Liver (tissue), 9 donors: Measurements from ENCODE around the gene TMEM161B. TPM values are rescaled to one million over a fixed set of nuclear protein-coding genes. Genes with fewer than 3 reads are reported as not detected.

Source experiments
- DNase-seq: peaks from one replicate; pipeline ENCODE4 v3.0.0-alpha.2; 2017; ENCODE audit warnings: low spot score
- H3K27ac ChIP-seq, 2 donors: one replicate each; pipeline ENCODE4 v1.7.0; 2013; ENCODE audit warnings: inconsistent platforms in 2 of 2, low read length in 2 of 2, control low read depth in 1 of 2, low read depth in 1 of 2, mild to moderate bottlenecking in 1 of 2
- H3K27me3 ChIP-seq, 4 donors: one replicate each; pipeline versions ENCODE4 v1.6.1 to v1.7.0; 2013; ENCODE audit warnings: low read length in 3 of 4, inconsistent platforms in 1 of 4, mild to moderate bottlenecking in 1 of 4, moderate library complexity in 1 of 4; ENCODE audit not compliant: control insufficient read depth in 4 of 4, insufficient read depth in 4 of 4
- H3K36me3 ChIP-seq, 4 donors: one replicate each; pipeline versions ENCODE4 v1.6.1 to v1.7.0; 2013; ENCODE audit warnings: low read length in 3 of 4, mild to moderate bottlenecking in 3 of 4, low read depth in 1 of 4, moderate library complexity in 1 of 4; ENCODE audit not compliant: control insufficient read depth in 4 of 4, insufficient read depth in 3 of 4
- H3K4me1 ChIP-seq, 4 donors: one replicate each; pipeline versions ENCODE4 v1.6.1 to v1.7.0; 2013; ENCODE audit warnings: low read length in 3 of 4, mild to moderate bottlenecking in 3 of 4, moderate library complexity in 1 of 4; ENCODE audit not compliant: control insufficient read depth in 4 of 4, insufficient read depth in 4 of 4
- H3K4me3 ChIP-seq, 3 donors: one replicate each; pipeline versions ENCODE4 v1.6.1 to v1.7.0; 2013; ENCODE audit warnings: low read length in 3 of 3, control low read depth in 1 of 3, low read depth in 1 of 3, mild to moderate bottlenecking in 1 of 3
- H3K9ac ChIP-seq, 2 donors: one replicate each; pipeline ENCODE4 v1.7.0; 2013; ENCODE audit warnings: low read length in 2 of 2, mild to moderate bottlenecking in 2 of 2, moderate library complexity in 2 of 2, control low read depth in 1 of 2, low read depth in 1 of 2
- H3K9me3 ChIP-seq, 4 donors: one replicate each; pipeline versions ENCODE4 v1.6.1 to v1.7.0; 2013; ENCODE audit warnings: low read length in 3 of 4; ENCODE audit not compliant: control insufficient read depth in 4 of 4
- FOXA1 ChIP-seq: IDR thresholded peaks from 2 replicates; pipeline ENCODE4 v1.6.1; 2016; ENCODE audit warnings: antibody characterized with exemption
- HNF4A ChIP-seq, 2 donors: conservative IDR thresholded peaks; 2 replicates each; pipeline ENCODE4 v1.6.1; 2016; ENCODE audit warnings: antibody characterized with exemption in 2 of 2, mild to moderate bottlenecking in 2 of 2
- HNF4G ChIP-seq: IDR thresholded peaks from 2 replicates; pipeline ENCODE4 v1.6.1; 2016; ENCODE audit warnings: antibody characterized with exemption
- JUND ChIP-seq, 2 donors: IDR thresholded peaks; 2 replicates each; pipeline ENCODE4 v1.6.1; 2016; ENCODE audit warnings: antibody characterized with exemption in 2 of 2
- RAD21 ChIP-seq, 2 donors: IDR thresholded peaks; 2 replicates each; pipeline ENCODE4 v1.6.1; 2016; ENCODE audit warnings: antibody characterized with exemption in 2 of 2, mild to moderate bottlenecking in 2 of 2
- RXRA ChIP-seq, 2 donors: IDR thresholded peaks; 2 replicates each; pipeline ENCODE4 v1.6.1; 2017 to 2018; ENCODE audit warnings: antibody characterized with exemption in 2 of 2, mild to moderate bottlenecking in 1 of 2
- SP1 ChIP-seq: IDR thresholded peaks from 2 replicates; pipeline ENCODE4 v1.6.1; 2018; ENCODE audit warnings: antibody characterized with exemption, mild to moderate bottlenecking
- TAF1 ChIP-seq: conservative IDR thresholded peaks from 2 replicates; pipeline ENCODE4 v1.6.1; 2016; ENCODE audit warnings: antibody characterized with exemption, mild to moderate bottlenecking
- YY1 ChIP-seq: IDR thresholded peaks from 2 replicates; pipeline ENCODE4 v1.6.1; 2016; ENCODE audit warnings: antibody characterized with exemption, mild to moderate bottlenecking
- WGBS: extraction: QIAGEN DNeasy Blood & Tissue Kit; methylation state at CpG from one replicate; pipeline ENCODE4 v1.1.7; 2013; 5-methylcytosine and 5-hydroxymethylcytosine counted together
- polyA plus RNA-seq, 2 donors: library from polyadenylated mRNA; stranded (reverse) in 1 of 2; unstranded in 1 of 2; fragments of 200-250 nt in 1 of 2; fragments of >200 nt in 1 of 2; fragmentation: Nextera tagmentation in 1 of 2; extraction: Ambion mirVana in 1 of 2; gene quantifications; one replicate each; pipeline versions ENCODE4 v1.2.1 to v1.2.3, GENCODE V29; 2013 to 2015
- total RNA-seq, 2 donors: library from RNA; depleted of rRNA; stranded (reverse); fragments of >200 nt; gene quantifications; one replicate each; pipeline ENCODE4 v1.2.3, GENCODE V29; 2014
- TF ChIP-seq, protein P1 (sequence below): IDR thresholded peaks from 2 replicates; pipeline ENCODE4 v1.6.1; 2016; ENCODE audit warnings: antibody characterized with exemption
- TF ChIP-seq, protein P2 (sequence below): IDR thresholded peaks from 2 replicates; pipeline ENCODE4 v1.6.1; 2016; ENCODE audit warnings: antibody characterized with exemption, mild to moderate bottlenecking
- TF ChIP-seq, protein P3 (sequence below): fragments of 150-350 bp; IDR thresholded peaks from 2 replicates; pipeline ENCODE4 v1.5.1; 2017; ENCODE audit warnings: improper control_type of control experiment, low read depth, low read length; ENCODE audit not compliant: missing input control
- TF ChIP-seq, protein P4 (sequence below): IDR thresholded peaks from 2 replicates; pipeline ENCODE4 v1.6.1; 2016; ENCODE audit warnings: antibody characterized with exemption
- TF ChIP-seq, protein P5 (sequence below): IDR thresholded peaks from 2 replicates; pipeline ENCODE4 v1.6.1; 2016; ENCODE audit warnings: antibody characterized with exemption
- donor health status: healthy.
- donor health status: healthy.
- donor health status: healthy.
- donor health status: healthy.
- donor health status: healthy.

TMEM161B gene
- total and polyA plus RNA-seq, 4 donors = 3.9 to 14.2 (median 8.6) TPM

DNA sequence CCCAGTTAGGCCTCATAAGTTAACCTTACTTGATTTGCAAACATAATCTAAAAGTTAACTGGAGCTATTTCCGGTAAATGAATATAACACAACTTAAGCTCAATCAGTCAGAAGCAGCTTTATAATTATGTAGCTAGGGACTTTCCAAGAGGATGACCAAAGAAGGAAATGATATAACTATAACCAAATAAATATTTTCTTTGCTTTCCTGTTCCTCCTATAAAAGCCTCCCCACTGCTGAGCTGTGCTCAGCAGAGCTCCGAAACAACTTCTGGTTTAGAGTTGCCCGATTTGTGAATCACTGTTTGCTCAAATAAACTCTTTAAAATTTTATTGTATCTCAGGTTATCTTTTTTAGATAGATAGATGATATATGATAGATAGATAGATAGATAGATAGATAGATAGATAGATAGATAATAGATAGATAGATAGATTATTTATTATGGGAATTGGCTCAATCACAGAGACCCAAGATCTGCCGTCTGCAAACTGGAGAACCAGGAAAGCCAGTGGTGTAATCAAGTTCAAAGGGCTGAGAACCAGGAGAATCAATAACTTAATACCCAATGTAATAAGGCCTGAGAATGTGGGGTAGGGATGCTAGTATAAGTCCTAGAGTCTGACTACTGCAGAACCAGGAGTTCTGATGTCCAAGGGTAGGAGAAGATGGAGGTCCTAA, 19.3 kb upstream of the TMEM161B start (continued):
- TF ChIP-seq, protein P1, sequence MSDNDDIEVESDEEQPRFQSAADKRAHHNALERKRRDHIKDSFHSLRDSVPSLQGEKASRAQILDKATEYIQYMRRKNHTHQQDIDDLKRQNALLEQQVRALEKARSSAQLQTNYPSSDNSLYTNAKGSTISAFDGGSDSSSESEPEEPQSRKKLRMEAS = no peak

DNA sequence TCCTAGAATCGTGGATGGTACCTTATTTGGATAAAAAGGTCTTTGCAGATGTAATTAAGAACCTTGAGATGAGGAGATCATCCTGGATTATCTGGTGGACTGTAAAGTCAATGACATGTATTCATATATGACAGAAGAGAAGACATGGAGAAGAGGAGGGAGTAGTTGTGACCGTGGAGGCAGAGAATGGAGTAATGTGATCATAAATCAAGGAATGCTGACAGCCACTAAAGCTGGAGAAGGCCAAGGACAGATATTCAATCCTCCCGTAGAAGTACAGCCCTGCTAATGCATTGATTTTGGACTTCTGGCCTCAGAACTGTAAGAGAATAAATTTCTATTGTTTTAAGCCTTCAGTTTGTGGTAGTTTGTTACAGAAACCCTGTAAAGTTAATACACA, 18.7 kb upstream of the TMEM161B start:
- no peak for DNase-seq
- WGBS = 86% methylated on average over 3 of the region's 3 CpGs

DNA sequence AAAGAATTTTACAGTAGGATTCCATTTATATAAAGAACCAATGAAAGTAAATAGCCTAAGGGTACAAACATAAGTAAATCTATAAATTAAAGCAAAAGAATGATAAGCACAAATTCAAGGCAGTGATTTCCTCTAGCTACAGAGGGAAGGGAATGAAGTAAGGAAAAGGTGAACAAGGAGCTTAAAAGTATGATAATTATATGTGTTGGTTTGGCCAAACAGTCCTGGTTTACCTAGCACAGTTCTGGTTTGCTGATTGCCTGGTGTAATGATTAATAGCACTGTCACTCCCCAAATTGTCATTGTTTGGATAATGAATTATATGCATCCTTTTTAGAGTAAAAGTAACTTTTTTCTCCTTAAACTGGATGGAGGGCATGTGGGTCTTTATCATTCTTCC, 15.0 kb upstream of the TMEM161B start:
- no peak overlapping the region for H3K4me3 ChIP-seq
- TF ChIP-seq, protein P1 = no peak
- no peak for TF ChIP-seq HNF4A (conservative IDR thresholded peaks at IDR 0.05)
- TF ChIP-seq, protein P2, sequence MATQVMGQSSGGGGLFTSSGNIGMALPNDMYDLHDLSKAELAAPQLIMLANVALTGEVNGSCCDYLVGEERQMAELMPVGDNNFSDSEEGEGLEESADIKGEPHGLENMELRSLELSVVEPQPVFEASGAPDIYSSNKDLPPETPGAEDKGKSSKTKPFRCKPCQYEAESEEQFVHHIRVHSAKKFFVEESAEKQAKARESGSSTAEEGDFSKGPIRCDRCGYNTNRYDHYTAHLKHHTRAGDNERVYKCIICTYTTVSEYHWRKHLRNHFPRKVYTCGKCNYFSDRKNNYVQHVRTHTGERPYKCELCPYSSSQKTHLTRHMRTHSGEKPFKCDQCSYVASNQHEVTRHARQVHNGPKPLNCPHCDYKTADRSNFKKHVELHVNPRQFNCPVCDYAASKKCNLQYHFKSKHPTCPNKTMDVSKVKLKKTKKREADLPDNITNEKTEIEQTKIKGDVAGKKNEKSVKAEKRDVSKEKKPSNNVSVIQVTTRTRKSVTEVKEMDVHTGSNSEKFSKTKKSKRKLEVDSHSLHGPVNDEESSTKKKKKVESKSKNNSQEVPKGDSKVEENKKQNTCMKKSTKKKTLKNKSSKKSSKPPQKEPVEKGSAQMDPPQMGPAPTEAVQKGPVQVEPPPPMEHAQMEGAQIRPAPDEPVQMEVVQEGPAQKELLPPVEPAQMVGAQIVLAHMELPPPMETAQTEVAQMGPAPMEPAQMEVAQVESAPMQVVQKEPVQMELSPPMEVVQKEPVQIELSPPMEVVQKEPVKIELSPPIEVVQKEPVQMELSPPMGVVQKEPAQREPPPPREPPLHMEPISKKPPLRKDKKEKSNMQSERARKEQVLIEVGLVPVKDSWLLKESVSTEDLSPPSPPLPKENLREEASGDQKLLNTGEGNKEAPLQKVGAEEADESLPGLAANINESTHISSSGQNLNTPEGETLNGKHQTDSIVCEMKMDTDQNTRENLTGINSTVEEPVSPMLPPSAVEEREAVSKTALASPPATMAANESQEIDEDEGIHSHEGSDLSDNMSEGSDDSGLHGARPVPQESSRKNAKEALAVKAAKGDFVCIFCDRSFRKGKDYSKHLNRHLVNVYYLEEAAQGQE = no peak
- no peak for TF ChIP-seq SP1
- TF ChIP-seq TAF1 = no peak
- no peak for TF ChIP-seq RXRA (IDR thresholded peaks at IDR 0.05)
- TF ChIP-seq, protein P3, sequence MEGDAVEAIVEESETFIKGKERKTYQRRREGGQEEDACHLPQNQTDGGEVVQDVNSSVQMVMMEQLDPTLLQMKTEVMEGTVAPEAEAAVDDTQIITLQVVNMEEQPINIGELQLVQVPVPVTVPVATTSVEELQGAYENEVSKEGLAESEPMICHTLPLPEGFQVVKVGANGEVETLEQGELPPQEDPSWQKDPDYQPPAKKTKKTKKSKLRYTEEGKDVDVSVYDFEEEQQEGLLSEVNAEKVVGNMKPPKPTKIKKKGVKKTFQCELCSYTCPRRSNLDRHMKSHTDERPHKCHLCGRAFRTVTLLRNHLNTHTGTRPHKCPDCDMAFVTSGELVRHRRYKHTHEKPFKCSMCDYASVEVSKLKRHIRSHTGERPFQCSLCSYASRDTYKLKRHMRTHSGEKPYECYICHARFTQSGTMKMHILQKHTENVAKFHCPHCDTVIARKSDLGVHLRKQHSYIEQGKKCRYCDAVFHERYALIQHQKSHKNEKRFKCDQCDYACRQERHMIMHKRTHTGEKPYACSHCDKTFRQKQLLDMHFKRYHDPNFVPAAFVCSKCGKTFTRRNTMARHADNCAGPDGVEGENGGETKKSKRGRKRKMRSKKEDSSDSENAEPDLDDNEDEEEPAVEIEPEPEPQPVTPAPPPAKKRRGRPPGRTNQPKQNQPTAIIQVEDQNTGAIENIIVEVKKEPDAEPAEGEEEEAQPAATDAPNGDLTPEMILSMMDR = no peak
- TF ChIP-seq, protein P4, sequence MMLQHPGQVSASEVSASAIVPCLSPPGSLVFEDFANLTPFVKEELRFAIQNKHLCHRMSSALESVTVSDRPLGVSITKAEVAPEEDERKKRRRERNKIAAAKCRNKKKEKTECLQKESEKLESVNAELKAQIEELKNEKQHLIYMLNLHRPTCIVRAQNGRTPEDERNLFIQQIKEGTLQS = no peak
- TF ChIP-seq HNF4G = no peak
- TF ChIP-seq RAD21 (IDR thresholded peaks at IDR 0.05) = no peak
- TF ChIP-seq, protein P5, sequence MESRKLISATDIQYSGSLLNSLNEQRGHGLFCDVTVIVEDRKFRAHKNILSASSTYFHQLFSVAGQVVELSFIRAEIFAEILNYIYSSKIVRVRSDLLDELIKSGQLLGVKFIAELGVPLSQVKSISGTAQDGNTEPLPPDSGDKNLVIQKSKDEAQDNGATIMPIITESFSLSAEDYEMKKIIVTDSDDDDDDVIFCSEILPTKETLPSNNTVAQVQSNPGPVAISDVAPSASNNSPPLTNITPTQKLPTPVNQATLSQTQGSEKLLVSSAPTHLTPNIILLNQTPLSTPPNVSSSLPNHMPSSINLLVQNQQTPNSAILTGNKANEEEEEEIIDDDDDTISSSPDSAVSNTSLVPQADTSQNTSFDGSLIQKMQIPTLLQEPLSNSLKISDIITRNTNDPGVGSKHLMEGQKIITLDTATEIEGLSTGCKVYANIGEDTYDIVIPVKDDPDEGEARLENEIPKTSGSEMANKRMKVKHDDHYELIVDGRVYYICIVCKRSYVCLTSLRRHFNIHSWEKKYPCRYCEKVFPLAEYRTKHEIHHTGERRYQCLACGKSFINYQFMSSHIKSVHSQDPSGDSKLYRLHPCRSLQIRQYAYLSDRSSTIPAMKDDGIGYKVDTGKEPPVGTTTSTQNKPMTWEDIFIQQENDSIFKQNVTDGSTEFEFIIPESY = no peak
- TF ChIP-seq YY1 = no peak
- TF ChIP-seq FOXA1 = no peak
- H3K27me3 ChIP-seq = no peaks in the 10 kb centered on the region
- H3K36me3 ChIP-seq = peaks cover 0 to 4% (median 0%) of the 10 kb centered on the region in 4 donors
- no peak for DNase-seq
- no peak overlapping the region for H3K27ac ChIP-seq
- no peaks in the 10 kb centered on the region for H3K9me3 ChIP-seq
- peaks cover 0 to 6% (median 3%) of the 10 kb centered on the region in 4 donors for H3K4me1 ChIP-seq
- no peak overlapping the region for H3K9ac ChIP-seq

More for the DNA sequence above, 18.7 kb upstream of the TMEM161B start:
- H3K9me3 ChIP-seq = no peaks in the 10 kb centered on the region
- peaks cover 0 to 8% (median 3%) of the 10 kb centered on the region in 4 donors for H3K4me1 ChIP-seq
- no peaks in the 10 kb centered on the region for H3K27me3 ChIP-seq
- peaks cover 0 to 4% (median 0%) of the 10 kb centered on the region in 4 donors for H3K36me3 ChIP-seq
- TF ChIP-seq JUND (IDR thresholded peaks at IDR 0.05) = no peak
- TF ChIP-seq, protein P1 = no peak
- TF ChIP-seq HNF4A (conservative IDR thresholded peaks at IDR 0.05) = no peak
- no peak overlapping the region for H3K9ac ChIP-seq
- no peak overlapping the region for H3K4me3 ChIP-seq
- no peak overlapping the region for H3K27ac ChIP-seq
